Osteocyte (in vitro differentiated cells): Measurements from ENCODE around the gene SEC61B. TPM values are rescaled to one million over a fixed set of nuclear protein-coding genes. Genes with fewer than 3 reads are reported as not detected.

Experiments used
- DNase-seq: peaks from one replicate; pipeline ENCODE4 v3.0.0; 2021; ENCODE audit warnings: mixed read lengths; ENCODE audit not compliant: unreplicated experiment; ENCODE audit errors: extremely low spot score
- H3K27ac Mint-ChIP-seq: one replicate; pipeline ENCODE4 v1.8.0; 2021; ENCODE audit warnings: mild to moderate bottlenecking, mixed read lengths; ENCODE audit not compliant: unreplicated experiment
- H3K27me3 Mint-ChIP-seq: one replicate; pipeline ENCODE4 v1.8.0; 2021; ENCODE audit warnings: mixed read lengths; ENCODE audit not compliant: unreplicated experiment
- H3K36me3 Mint-ChIP-seq: one replicate; pipeline ENCODE4 v1.8.0; 2021; ENCODE audit warnings: mixed read lengths; ENCODE audit not compliant: unreplicated experiment
- H3K4me1 Mint-ChIP-seq: one replicate; pipeline ENCODE4 v1.8.0; 2021; ENCODE audit warnings: mixed read lengths; ENCODE audit not compliant: unreplicated experiment
- H3K4me3 Mint-ChIP-seq: one replicate; pipeline ENCODE4 v1.8.0; 2021; ENCODE audit warnings: mild to moderate bottlenecking, moderate library complexity, mixed read lengths; ENCODE audit not compliant: unreplicated experiment
- H3K9me3 Mint-ChIP-seq: one replicate; pipeline ENCODE4 v1.8.0; 2021; ENCODE audit warnings: mixed read lengths; ENCODE audit not compliant: unreplicated experiment
- CTCF ChIP-seq: fragments of 200-600 bp; sonication (generic); IDR thresholded peaks from 2 replicates; pipeline ENCODE4 v1.5.0; 2021; ENCODE audit warnings: antibody characterized with exemption, mild to moderate bottlenecking, moderate library complexity
- total RNA-seq: library from RNA; stranded (reverse); gene quantifications from 2 replicates; pipeline ENCODE4 v1.2.1, GENCODE V29; 2021

SEC61B gene
- total RNA-seq, 1 donor from 2014 or later, result 148 TPM

- Mint-ChIP-seq H3K27me3 (no peaks in the 10 kb centered on the region), H3K9me3 (peaks cover 5% of the 10 kb centered on the region), H3K36me3 (no peaks in the 10 kb centered on the region), H3K4me1 (peaks cover 17% of the 10 kb centered on the region), H3K27ac (no peak overlapping the region), H3K4me3 (no peak overlapping the region)
- DNase-seq, result no peak
- TF ChIP-seq CTCF, result no peak
These were observed 48.4 kb downstream of the SEC61B start for GRCh38 chr9:99270491-99270890.

- peaks cover 8% of the 10 kb centered on the region for H3K4me1 Mint-ChIP-seq
- no peak overlapping the region for H3K4me3 Mint-ChIP-seq
- H3K36me3 Mint-ChIP-seq, result peaks cover 2% of the 10 kb centered on the region
- H3K9me3 Mint-ChIP-seq, result peaks cover 18% of the 10 kb centered on the region
- DNase-seq, result no peak
- H3K27me3 Mint-ChIP-seq, result peaks cover 7% of the 10 kb centered on the region
- no peak overlapping the region for H3K27ac Mint-ChIP-seq
- no peak for TF ChIP-seq CTCF
These were observed 50.8 kb downstream of the SEC61B start for GRCh38 chr9:99272836-99273235.

- H3K4me1 Mint-ChIP-seq, result peaks cover 8% of the 10 kb centered on the region
- H3K4me3 Mint-ChIP-seq, result no peak overlapping the region
- TF ChIP-seq CTCF, result no peak
- peak; percentile 60 for DNase-seq
- no peak overlapping the region for H3K27ac Mint-ChIP-seq
- H3K36me3 Mint-ChIP-seq, result peaks cover 2% of the 10 kb centered on the region
- H3K27me3 Mint-ChIP-seq, result peaks cover 7% of the 10 kb centered on the region
- H3K9me3 Mint-ChIP-seq, result peaks cover 18% of the 10 kb centered on the region
These were observed 51.9 kb downstream of the SEC61B start for GRCh38 chr9:99274016-99274415.

- TF ChIP-seq CTCF, result no peak
- Mint-ChIP-seq H3K27ac (no peak overlapping the region), H3K27me3 (peaks cover 7% of the 10 kb centered on the region), H3K36me3 (peaks cover 2% of the 10 kb centered on the region), H3K9me3 (peaks cover 18% of the 10 kb centered on the region), H3K4me1 (peaks cover 4% of the 10 kb centered on the region), H3K4me3 (no peak overlapping the region)
- DNase-seq, result no peak
These were observed 52.4 kb downstream of the SEC61B start for GRCh38 chr9:99274495-99274894.

Other genes starting within 250 kb of the SEC61B start
- gene TGFBR1, start 117.2 kb upstream of the SEC61B start, total RNA-seq, result 53.3 and 56.7 TPM in 2 replicates
- gene ALG2, start 340 bp upstream of the SEC61B start, total RNA-seq, result 33.0 and 34.8 TPM in 2 replicates